GM21447 (cell line): Measurements from ENCODE around the gene MLNR.

Experiments
- ATAC-seq: cut with Tn5 transposase; IDR thresholded peaks from one replicate; pipeline ENCODE4 v1.9.1; 2021; ENCODE audit not compliant: unreplicated experiment

The MLNR gene

GRCh38 chr13:49225223-49226042, 5.3 kb downstream of the MLNR start:
- ATAC-seq, result no peak

GRCh38 chr13:49226613-49227012, 6.5 kb downstream of the MLNR start:
- no peak for ATAC-seq

- ATAC-seq, result no peak
These were observed 14.6 kb downstream of the MLNR start for GRCh38 chr13:49234741-49235140.

GRCh38 chr13:49235856-49236431, 15.8 kb downstream of the MLNR start:
- no peak for ATAC-seq

- ATAC-seq, result no peak
These were observed 18.5 kb downstream of the MLNR start for GRCh38 chr13:49238621-49239020.

GRCh38 chr13:49240017-49240416, 19.9 kb downstream of the MLNR start:
- no peak for ATAC-seq

GRCh38 chr13:49241296-49241695, 21.2 kb downstream of the MLNR start:
- ATAC-seq, result no peak

- ATAC-seq, result no peak
These were observed 25.0 kb downstream of the MLNR start for GRCh38 chr13:49245101-49245500.

- ATAC-seq, result peak; percentile 39
These were observed 26.9 kb downstream of the MLNR start for GRCh38 chr13:49246850-49247642.

GRCh38 chr13:49247643-49248621, 27.8 kb downstream of the MLNR start, which contains the start of gene CDADC1:
CDADC1 (plus strand) TSS chr13:49247925; CDS start chr13:49248038, 113 bp downstream.
- ATAC-seq, result peak; percentile 92

- no peak for ATAC-seq
These were observed 28.5 kb downstream of the MLNR start for GRCh38 chr13:49248622-49249002.

- ATAC-seq, result no peak
These were observed 31.2 kb downstream of the MLNR start for GRCh38 chr13:49251326-49251725.

GRCh38 chr13:49253310-49253709, 33.2 kb downstream of the MLNR start:
- ATAC-seq, result no peak

GRCh38 chr13:49254007-49254406, 33.9 kb downstream of the MLNR start:
- no peak for ATAC-seq

GRCh38 chr13:49256841-49257240, 36.7 kb downstream of the MLNR start:
- no peak for ATAC-seq

GRCh38 chr13:49258089-49258796, 38.1 kb downstream of the MLNR start:
- no peak for ATAC-seq

GRCh38 chr13:49259586-49259985, 39.4 kb downstream of the MLNR start:
- no peak for ATAC-seq

GRCh38 chr13:49262634-49263033, 42.5 kb downstream of the MLNR start:
- ATAC-seq, result no peak

GRCh38 chr13:49265822-49266221, 45.7 kb downstream of the MLNR start:
- ATAC-seq, result no peak

GRCh38 chr13:49271264-49271663, 51.1 kb downstream of the MLNR start:
- ATAC-seq, result no peak
